Jurkat, Clone E6-1 (cell line): ENCODE measurements around the gene CLEC6A.
A peak's percentile ranks its signal among the peaks of the same experiment; 100 is the strongest.
"Not testable (repeated sequence)": the region's sequence is repeated elsewhere in the genome, so short reads cannot be mapped to it uniquely, and the experiment has no call there.

Experiments
- DNase-seq: peaks from one replicate; pipeline ENCODE4 v3.0.0-alpha.2; 2011; ENCODE audit warnings: low read depth, low spot score
- H3K4me3 ChIP-seq: 2 replicates; pipeline ENCODE4 v1.5.1; 2011; ENCODE audit warnings: mild to moderate bottlenecking, low read length, control low read depth, moderate library complexity

The CLEC6A gene

DNA sequence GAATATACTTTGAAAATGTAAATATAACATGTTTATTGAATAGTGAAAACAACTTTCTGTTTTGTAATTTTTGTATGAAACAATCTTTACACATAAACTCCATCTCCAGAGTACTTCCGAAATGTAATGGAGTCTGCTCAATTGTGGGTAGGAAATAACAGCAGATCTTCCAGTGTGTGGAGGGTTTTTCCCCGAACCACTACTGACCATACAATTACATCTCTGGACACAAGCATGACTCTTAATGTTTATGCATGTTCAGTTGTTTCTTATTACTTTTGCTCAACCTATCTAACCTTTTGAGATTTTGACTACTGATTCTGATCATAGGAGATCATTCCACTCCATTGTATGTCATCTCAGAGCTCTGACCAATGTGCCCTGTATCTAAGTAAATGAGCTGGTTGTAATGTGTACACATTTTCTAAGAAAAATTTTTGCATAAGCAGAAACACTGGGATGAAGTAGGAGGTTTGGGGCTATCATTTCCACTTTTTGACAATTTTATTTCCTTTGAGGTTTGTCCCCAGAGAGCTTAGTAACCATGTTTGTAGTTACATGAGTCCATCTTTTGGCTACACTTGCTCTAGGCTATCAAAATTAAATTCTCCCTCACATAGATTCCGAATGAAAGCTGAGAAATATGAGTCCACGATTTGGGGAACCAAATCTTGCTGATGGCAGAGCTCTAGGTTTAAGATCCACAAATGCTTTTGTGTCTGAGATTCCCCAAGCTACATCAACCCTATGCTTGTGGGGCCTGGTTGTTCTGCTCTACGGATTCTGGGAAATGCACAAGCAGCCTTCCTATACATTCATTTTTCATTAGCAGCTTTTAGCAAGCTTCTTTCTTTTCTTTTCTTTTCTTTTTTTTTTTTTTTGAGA is 36.1 kb downstream of the CLEC6A start:
- no peak overlapping the region for H3K4me3 ChIP-seq
- DNase-seq, result no peak

DNA sequence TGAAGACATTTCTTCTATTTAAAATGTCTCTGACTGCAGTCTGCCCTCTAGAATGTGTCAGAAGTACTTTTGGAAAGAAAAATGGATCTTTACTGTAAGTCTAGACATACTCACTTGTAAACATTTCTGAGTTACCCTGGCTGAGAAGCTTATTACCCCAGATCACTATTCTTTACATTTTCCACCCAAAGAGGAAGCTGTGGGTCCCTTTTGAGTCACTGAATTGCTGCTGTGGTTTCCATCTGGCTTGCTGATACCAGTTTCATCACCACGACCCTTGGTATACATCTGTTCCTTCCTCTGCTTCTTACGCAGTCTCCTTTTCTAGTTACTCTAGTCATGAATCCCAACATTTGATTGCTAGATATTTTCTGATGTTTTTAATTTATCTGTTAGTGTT is 37.3 kb downstream of the CLEC6A start:
- no peak overlapping the region for H3K4me3 ChIP-seq
- peak; percentile 77 for DNase-seq

DNA sequence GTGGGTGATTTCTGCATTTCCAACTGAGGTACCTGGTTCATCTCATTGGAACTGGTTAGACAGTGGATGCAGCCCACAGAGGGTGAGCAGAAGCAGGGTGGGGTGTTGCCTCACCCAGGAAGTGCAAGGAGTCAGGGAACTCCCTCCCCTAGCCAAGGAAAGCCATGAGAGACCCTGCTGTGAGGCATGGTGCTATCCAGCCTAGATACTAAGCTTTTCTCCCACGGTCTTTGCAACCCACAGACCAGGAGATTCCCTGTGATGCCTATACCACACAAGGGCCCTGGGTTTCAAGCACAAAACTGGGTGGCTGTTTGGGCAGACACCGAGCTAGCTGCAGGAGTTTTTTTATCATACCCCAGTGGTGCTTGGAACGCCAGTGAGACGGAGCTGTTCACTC is 39.9 kb downstream of the CLEC6A start:
- DNase-seq, result not testable (repeated sequence)

DNA sequence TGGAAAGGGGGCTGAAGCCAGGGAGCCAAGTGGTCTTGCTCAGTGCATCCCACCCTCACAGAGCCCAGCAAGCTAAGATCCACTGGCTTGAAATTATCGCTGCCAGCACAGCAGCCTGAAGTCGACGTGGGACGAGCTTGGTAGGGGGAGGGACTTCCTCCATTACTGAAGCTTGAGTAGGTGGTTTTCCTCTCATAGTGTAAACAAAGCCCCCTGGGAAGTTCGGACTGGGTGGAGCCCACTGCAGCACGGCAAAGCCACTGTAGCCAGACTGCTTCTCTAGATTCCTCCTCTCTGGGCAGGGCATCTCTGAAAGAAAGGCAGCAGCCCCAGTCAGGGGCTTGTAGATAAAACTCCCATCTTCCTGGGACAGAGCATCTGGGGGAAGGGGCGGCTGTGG is 40.3 kb downstream of the CLEC6A start:
- DNase-seq, H3K4me3 ChIP-seq: not testable (repeated sequence)

More for the DNA sequence above, 39.9 kb downstream of the CLEC6A start:
- H3K4me3 ChIP-seq, result not testable (repeated sequence)

DNA sequence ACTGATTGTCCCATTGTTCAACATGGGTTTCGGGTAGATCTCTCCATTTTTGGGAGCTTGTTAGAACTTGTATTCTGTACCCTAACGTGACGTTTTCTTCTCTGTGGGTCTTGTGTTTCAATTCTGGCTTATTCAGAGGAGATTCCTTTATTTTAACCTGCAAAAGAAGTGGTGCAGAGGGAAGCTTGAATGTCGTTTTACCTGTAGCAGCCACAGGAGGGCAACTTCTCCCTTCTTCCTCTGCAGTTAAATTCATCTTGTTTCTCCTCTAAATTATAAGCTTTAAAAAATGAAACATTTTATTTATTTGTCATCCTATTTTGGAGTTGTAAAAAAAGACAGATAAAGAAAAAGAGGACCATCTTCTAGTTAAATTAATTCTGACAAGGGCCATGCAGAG is 43.9 kb downstream of the CLEC6A start:
- DNase-seq, result no peak
- no peak overlapping the region for H3K4me3 ChIP-seq

DNA sequence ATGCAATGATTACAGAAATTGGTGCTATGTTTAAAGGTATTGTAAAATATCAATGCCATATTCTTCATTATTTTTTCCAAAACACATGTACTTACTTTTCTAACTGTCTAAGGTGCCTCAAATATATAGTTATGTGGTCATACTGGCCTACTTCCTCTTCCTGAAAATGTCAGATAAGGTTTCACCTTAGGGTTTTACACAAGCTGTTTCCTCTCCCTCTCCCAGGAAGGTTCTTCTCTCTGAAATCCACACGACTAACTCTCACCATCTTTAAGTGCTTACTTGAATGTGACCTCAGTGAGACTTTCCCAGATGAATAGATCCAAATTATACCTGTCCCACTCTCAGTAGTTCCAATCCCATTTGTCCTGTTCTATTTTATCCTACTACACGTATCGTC is 46.0 kb downstream of the CLEC6A start:
- DNase-seq, result peak; percentile 53
- no peak overlapping the region for H3K4me3 ChIP-seq

DNA sequence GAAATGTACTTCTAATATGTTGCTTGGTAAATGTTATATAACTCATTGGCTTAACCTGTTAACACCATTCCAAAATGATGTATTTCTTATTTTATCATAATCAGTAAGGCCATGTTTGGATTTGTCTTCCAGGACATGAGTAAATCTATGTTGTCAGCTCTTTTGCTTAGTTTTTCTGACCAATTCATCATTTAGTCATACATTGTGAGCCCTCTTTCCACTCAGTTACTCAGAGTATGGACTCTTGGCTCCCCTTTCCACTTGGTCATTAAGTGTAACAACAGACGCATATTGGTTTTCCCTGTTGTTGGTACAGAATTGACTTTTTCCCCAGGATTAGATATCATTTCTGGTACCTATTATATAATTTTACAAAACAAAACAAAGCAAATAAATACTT is 48.6 kb downstream of the CLEC6A start:
- H3K4me3 ChIP-seq, result no peak overlapping the region
- DNase-seq, result no peak

DNA sequence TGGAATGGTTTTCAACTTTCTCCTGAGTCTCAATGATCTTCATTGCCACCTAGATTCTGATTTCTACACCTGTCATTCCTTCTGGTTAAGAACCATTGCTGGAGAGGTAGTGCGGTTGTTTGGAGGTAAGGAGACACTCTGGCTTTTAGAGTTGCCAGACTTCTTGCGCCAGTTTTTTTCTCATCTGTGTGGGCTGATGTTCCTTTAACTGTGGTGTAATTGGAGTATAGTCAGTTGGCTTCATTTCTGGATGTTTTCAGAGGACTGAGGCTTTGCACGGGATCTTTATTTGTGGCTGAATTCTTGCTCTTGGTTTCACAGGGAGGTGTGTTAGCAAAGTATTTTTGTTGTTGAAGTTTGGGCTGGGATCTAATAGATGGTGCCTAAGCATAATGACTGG is 51.8 kb downstream of the CLEC6A start:
- DNase-seq, result no peak
- no peak overlapping the region for H3K4me3 ChIP-seq

DNA sequence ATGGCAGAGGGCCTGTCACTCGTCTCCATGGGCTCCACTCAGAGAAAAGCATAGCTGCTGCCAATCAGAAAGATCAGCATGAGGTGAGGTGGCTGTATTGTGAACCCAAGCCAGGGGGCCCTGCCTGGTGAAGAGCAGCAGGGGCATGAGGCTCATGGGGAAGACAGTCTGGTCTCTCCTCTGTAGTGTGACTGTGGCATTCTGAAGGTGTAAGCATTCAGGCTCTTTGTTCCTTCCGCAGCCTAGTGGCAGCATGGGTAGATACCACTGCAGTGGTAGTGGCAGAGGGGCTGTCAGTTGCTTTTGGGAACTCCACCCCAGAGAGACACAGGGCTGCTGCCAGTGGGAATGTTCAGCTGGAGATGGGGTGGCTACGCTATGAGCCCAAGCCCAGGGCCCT is 52.5 kb downstream of the CLEC6A start:
- no peak overlapping the region for H3K4me3 ChIP-seq
- DNase-seq, result no peak

DNA sequence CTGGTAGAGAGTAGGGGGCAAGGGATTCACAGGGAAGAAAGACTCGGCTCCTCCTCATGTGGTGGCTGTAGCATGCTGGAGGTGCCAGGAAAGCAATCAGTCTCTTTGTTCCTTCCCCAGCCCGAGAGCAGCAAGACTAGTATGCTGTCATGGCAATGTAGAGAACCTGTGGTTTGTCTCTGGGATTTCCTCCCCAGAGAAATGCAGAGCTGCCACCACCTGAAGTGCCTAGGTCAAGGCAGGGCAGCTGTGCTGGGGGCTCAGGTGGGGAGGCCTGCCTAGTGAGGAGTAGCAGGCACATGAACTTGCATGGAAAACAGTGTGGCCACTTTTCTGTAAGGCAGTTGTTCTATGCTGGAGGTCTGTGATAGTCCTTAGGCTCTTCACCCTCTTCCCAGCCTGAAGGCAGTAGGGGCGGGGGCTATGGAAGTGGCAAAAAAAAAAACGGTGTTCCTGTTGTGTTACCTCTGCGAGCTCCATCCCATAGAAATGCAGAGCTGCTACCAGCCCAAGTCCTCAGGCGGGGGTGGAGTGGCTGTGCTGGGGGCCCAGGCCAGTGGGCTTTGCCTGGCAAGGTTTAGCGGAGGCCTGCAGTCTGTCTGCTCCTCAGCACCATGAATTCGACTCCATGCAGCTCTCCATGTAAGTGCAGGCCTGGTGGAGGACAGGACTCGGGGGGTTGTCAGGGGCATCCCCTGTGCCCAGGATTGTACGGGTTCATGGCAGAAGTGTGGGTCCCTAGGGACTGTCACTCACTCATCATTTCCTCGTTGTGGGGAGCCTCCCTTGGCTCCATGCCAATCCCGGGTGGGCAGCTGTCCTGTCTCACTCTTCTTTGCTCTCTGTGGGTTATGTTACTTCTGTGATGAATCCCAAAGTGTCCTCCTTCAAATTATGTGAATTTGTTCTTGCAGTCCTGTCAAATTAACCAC is 53.4 kb downstream of the CLEC6A start:
- H3K4me3 ChIP-seq, result no peak overlapping the region
- no peak for DNase-seq

DNA sequence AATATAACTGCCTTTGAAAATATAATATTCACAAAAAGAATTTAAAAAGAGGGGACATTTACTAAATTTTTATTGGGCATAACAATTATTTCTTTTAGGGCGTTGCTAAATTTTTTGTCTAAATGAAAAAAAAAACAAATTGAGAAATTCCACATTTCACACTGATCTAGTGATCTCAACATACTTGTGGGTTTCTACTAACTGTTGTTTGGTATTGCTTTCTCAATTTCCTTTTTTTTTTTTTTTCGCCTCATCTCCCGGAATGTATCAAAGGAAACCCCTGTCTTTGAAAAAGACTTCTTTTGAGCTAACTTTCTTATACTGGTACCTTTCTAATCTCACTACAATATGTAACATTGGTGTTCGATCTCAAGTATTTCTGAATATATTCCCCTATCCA is 57.5 kb downstream of the CLEC6A start, which contains the start of gene CLEC4D:
TSS of gene CLEC4D (plus strand) at position 248 of the 400 bp plus-strand sequence. CDS start 230 bp downstream, outside the sequence.
- H3K4me3 ChIP-seq, result no peak within 1 kb of the TSS
- DNase-seq, result no peak

DNA sequence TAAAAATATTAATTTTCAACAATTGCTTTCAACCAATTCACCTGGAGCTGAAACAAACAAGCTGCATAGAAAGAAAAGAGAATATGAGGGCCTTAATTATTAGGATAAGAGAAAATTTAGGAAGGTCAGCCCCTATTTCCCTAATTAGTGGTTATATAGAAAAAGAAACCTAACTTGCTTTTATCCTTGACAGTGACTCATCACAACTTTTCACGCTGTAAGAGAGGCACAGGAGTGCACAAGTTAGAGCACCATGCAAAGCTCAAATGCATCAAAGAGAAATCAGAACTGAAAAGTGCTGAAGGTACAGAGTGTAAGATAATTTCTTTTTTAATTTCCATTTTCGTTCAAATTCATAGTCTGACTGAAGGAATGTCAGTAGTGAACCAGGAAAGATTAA is 62.2 kb downstream of the CLEC6A start:
- DNase-seq, result no peak
- H3K4me3 ChIP-seq, result no peak overlapping the region

DNA sequence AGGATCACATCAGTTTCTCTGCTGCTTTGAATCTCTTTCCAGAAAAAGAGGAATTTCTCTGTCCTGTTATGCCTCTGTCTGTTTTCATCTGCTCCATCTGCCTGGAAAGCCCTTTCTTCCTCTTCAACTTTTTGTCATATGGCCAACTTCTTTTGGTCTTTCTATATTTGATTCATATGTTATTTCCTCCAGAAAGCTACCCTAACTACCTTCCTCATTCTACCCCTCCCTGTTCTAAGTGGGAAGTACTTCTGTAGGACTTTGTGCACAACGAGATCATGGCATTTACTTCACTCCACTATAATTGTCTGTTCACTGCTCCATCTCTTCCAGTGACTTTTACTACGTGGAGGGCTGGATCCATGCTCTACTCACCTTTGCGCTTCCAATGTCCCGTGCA is 63.4 kb downstream of the CLEC6A start:
- no peak overlapping the region for H3K4me3 ChIP-seq
- DNase-seq, result no peak

DNA sequence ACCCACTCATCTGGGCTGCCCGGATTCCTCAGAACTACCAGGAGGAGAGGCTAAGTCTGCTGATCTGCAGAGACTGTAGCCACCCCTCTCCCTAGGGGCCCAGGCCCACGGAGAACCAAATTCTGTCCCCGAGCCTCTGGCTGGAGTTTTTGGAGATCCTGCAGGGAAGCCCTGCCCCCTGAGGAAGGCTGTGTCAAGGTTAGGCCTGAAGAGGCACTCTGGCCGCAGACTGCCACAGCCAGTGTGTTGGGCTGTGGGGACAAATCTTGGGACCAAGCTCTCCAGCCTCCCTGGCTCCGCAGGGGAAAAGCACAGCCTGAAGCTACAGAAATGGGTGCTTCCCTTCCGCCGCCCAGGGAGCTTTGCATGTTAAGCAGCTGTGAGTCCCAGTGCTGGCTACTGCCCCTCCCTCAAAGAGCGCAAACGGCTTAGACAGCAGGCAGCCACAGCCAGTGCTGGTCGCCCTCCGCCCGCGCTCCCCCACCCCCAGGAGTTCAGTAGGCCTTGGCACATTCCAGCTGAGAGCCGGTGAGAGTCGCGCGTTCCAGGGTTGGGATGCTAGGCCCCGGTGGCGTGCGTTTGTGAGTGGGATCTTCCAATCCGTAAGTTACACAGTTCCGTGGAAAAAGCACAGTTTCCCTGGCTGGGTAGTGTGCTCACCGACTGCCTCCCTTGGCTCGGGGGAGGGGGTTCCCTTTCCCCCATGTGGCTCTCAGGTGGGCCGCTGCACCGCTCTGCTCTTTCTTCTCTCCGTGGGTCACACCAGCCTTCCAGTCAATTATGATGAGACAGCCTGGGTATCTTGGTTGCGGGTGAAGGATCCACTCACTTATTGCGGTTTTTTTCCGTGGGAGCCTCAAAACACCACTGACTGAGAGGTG is 71.7 kb downstream of the CLEC6A start:
- no peak overlapping the region for H3K4me3 ChIP-seq
- DNase-seq, result no peak
